ENCODE results near the gene BOLA3.
"Not testable (repeated sequence)": the region's sequence is repeated elsewhere in the genome, so short reads cannot be mapped to it uniquely, and the experiment has no call there.

Gene BOLA3

DNA sequence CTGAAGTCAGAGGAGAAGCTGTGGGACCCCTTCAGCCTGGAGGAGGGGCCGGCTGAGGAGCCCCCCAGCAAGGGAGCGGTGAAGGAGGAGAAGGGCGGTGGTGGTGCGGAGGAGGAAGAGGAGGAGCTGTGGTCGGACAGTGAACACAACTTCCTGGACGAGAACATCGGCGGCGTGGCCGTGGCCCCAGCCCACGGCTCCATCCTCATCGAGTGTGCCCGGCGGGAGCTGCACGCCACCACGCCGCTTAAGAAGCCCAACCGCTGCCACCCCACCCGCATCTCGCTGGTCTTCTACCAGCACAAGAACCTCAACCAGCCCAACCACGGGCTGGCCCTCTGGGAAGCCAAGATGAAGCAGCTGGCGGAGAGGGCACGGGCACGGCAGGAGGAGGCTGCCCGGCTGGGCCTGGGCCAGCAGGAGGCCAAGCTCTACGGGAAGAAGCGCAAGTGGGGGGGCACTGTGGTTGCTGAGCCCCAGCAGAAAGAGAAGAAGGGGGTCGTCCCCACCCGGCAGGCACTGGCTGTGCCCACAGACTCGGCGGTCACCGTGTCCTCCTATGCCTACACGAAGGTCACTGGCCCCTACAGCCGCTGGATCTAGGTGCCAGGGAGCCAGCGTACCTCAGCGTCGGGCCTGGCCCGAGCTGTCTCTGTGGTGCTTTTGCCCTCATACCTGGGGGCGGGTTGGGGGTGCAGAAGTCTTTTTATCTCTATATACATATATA lies 46.0 kb downstream of the BOLA3 start:
- no peak for DNase-seq

DNA sequence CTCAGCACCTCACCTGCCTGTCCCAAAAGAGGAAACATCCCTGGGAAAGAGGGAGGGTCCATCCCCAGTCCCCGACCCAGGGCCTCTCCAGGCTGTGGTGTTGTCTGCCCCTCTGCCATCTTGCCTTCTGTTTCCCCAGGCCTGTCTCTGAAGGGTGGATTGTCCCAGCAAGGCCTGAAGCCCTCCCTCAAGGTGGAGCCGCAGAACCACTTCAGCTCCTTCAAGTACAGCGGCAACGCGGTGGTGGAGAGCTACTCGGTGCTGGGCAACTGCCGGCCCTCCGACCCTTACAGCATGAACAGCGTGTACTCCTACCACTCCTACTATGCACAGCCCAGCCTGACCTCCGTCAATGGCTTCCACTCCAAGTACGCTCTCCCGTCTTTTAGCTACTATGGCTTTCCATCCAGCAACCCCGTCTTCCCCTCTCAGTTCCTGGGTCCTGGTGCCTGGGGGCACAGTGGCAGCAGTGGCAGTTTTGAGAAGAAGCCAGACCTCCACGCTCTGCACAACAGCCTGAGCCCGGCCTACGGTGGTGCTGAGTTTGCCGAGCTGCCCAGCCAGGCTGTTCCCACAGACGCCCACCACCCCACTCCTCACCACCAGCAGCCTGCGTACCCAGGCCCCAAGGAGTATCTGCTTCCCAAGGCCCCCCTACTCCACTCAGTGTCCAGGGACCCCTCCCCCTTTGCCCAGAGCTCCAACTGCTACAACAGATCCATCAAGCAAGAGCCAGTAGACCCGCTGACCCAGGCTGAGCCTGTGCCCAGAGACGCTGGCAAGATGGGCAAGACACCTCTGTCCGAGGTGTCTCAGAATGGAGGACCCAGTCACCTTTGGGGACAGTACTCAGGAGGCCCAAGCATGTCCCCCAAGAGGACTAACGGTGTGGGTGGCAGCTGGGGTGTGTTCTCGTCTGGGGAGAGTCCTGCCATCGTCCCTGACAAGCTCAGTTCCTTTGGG lies 47.2 kb downstream of the BOLA3 start:
- no peak for DNase-seq

DNA sequence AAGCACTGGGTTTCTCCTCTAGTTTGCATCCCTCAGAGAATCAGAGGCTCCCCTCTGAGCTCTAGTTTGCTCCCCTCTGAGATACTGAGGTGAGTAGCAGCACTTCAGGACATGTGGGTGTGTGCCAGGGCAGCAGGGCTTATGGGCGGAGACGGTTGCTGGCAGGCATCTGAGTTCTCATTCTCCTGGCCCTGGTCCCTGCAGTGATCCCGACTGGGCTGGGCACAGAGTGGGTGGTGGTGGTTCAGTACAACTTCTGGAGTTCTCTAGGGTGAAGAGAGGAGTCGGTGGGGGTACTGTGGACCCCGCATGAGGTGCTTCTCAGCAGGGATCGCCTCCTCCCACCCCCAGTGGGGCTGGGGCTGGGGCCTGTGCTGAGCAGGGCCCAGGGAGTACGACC lies 47.9 kb downstream of the BOLA3 start:
- no peak for DNase-seq

DNA sequence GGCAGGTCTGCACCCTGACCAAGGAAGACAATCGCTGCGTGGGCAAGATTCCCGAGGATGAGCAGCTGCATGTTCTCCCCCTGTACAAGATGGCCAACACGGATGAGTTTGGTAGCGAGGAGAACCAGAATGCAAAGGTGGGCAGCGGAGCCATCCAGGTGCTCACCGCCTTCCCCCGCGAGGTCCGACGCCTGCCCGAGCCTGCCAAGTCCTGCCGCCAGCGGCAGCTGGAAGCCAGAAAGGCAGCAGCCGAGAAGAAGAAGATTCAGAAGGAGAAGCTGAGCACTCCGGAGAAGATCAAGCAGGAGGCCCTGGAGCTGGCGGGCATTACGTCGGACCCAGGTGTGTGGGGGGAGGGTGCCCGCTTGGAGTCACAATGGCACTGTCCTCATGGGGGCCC lies 48.4 kb downstream of the BOLA3 start:
- no peak for DNase-seq

DNA sequence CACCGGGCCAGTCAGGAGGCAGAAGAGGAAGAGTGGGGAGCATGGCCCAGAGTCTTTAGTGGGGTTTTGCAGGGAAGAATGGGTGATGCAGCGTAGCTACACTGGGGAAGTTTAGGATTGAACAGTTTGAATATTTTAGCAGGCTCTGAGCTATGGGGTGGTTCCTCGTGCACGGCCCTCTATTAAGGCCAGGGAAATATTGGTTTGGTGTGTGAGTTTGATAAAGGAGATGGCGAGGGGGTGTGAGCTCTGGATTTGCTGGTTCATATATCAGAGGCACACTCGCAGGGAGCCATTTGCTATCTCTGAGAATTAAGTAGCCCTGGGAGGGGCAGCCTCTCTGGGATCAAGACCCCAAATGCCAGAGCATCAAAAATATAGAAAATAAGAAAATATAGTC lies 50.1 kb downstream of the BOLA3 start:
- no peak for DNase-seq

DNA sequence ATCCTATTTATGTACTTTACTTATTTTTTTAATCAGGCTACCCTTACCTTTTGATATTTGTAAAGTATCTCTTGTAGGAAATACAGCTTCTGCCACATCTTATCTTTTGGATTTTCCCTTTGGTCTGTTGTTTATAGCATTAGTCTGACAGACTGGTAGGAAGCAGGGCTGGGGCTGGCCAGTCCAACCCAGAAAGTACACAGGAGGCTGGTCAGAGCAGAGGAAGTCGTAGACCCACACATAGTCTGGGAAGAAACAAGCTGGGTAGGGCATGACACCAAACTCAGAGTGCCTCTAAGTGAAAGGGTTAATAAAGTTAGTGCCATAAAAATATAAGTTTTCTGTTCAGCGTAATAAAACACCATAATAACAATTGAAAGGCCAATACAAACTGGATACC lies 51.7 kb downstream of the BOLA3 start:
- DNase-seq = no peak

DNA sequence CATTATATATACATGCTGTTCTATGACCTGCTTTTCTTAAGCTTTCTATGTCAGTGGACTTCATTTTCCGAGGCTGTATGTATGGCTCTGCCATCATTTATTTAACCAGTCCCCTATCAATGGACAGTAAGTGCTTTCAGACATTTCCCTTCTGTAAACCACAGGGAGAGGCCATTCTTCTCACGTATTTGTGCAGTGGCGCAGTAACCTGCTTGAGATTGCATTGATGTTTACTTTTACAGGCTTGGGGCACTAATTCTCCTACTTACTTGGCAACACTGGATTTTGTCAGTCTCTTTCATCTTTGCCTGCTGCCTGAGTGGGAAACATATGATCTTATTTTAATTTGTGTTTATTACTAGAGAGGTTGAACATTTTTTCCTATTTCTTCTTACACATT lies 52.1 kb downstream of the BOLA3 start:
- no peak for DNase-seq

DNA sequence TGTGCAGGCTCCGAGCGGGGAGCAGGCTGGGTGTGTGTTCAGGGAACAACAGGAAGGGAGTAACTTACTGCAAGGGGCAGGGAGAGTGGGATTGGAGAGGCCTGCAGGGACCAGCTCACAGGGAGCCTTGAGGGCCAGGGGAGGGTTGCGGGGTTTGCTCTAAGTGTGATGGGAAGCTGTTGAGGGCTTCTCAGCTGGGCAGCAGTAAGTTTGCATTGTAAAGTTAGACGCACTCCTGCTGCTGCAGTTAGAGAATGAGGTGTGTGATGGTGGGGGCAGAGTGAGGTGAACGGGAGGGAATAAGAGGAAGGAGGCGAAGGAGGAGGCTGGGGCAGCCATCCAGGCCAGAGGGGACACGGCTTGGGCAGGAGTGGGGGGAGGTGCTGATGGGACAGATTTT lies 53.4 kb downstream of the BOLA3 start:
- DNase-seq = no peak

DNA sequence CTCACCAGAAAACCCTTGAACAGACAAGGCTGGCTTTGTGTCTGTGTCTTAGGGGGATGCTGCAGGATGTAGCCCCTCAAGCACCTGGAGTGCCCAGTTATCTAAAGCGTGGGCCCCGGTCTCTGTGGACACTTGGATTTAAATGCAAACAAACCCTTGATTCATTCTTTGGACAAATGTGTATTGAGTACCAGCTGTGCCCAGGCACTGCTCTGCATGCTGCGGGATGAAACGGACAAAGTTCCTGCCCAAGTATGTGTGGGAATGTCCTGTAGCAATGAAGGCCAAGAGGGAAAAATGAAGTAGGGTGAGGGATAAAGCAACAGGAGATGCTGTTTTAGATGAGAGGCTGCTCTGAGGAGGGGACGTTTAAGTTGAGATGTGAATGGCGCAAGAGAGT lies 53.9 kb downstream of the BOLA3 start:
- DNase-seq = no peak

DNA sequence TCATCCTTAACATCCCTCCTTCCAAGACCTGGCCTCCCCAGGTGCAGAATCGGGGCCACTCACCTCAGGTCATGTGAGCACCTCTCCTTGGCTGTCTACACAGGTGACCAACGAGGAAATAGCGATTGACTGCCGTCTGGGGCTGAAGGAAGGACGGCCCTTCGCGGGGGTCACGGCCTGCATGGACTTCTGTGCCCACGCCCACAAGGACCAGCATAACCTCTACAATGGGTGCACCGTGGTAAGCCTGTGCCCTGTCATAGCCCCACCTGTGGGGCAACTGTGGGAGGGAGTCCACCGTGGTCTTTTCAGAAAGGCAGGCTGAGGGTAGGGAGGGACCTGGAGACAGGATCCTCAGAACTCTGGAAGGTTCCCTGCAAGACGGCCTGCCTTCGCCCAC lies 54.3 kb downstream of the BOLA3 start:
- DNase-seq = no peak

DNA sequence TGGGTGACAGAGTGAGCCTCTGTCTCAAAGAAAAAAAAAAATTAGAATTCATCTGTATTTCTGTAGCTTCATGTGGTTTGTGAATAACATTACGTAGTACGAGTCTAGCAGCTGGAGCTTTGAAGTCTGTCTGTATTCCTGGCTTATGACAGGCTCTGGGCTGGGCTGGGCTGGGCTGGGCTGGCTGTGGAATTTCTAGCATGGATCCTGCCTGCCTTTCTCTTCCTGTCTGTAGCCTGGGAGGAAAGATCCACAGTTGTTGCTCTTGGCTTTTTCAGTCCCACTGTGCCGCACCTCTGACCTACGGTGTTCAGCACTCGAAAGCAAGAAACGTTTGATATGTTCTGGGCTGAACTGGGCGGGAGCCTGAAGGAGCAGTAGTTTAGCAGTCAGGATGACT lies 55.4 kb downstream of the BOLA3 start:
- DNase-seq = no peak

DNA sequence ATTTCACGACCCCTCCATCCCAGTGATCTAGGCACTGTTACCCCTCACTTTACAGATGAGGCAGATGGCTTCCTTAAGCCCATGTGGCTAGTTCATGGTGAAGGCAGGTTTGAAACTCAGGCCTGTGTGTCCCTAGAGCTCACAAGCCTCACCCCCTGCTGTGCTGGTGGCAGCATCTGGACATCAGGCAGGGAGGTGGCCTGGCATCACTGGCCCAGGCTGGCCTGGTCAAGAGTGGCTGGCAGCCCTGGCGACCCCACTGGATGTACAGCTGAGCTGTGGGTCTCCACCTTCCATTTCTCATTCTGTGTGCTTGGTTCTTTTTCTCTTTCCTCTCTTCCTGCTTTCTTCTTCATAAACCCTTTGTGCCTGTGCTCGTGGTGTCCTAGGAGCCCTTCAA lies 56.3 kb downstream of the BOLA3 start:
- DNase-seq = no peak

DNA sequence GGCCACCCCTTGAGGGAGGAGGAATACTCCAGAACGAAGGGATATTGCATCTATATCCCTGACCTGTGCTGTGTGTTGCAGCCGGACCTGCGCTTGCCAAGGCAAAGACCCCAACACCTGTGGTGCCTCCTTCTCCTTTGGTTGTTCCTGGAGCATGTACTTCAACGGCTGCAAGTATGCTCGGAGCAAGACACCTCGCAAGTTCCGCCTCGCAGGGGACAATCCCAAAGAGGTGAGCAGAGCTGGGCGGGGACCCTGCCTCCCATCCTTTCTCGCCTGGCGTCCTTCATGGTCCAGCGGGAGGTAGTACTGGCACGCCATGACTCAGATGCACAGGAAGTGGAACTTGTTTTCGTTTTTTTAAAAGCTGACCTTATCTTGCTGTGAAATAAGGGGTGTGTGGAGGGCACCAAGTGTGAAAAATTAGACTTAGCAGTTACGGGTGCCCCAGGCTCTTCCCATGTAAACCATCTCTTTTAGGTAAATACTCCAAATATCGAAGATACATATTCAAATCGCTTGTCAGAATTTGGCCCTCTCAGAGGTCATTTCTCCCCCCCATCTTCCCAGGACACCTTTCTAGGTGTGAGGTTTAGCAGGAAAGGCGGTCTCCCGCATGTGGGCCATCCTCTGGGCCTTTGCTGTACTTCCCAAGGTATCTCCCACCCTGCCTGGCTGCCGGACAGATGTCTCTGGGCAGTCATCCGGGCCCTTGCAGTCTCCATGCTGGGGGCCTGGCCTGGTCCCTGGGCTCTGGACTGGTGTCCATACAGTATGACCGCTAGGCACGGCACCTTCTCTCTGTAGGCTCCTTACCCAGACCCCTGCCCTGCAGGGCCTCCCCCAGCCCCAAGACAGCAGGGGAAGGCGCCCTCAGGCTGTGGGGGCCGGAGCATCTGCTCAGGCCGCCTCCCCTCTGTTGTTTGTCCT lies 57.6 kb downstream of the BOLA3 start:
- DNase-seq = no peak

DNA sequence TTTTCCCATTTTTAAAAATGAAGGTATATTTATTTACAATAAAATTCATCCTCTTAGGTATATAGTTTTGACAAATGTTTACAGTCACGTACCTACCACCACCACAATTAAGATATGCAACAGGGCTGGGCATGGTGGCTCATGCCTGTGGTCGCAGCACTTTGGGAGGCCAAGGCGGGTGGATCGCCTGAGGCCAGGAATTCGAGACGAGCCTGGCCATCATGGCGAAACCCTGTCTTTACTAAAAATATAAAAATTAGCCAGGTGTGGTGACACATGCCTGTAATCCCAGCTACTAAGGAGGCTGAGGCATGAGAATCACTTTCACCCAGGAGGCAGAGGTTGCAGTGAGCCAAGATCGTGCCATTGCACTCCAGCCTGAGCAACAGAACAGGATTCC lies 59.0 kb downstream of the BOLA3 start:
- not testable (repeated sequence) for DNase-seq

DNA sequence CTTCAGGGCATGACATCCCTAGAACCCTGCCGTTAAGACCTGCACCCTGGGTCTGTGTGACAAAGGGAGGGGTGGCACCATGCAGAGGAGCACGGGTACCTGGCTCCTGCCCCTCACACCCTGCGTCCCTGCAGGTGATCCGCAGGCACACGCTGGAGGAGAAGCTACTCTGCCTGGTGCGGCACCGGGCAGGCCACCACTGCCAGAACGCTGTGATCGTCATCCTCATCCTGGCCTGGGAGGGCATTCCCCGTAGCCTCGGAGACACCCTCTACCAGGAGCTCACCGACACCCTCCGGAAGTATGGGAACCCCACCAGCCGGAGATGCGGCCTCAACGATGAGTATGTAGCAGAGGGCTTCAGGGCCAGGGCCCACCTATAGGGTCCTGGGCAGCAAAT lies 60.0 kb downstream of the BOLA3 start:
- DNase-seq = no peak

DNA sequence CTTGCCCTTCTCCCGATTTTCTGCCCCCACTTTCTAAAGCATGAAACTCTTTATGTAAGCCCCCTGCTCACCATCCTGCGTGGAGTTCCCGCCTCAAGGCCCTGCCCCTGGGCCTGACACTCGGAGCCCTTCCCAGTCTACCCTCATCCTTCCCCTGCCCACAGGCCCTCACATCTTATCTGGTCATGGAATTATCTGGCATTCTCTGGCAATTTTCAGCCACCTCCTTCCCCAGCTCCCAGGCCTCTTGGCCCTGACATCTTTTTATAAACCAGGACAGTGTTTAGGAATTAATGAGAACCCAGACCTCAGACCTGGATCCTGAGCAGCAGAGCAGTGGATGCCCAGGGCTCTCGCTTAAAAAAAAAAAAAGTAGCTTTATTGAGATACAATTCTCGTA lies 61.7 kb downstream of the BOLA3 start:
- DNase-seq = no peak
